SK-N-SH (cell line): ENCODE measurements around the gene AGTR2.

ENCODE experiments used
- JUND ChIP-seq: IDR thresholded peaks from 2 replicates; pipeline ENCODE4 v1.4.0; 2012
- RAD21 ChIP-seq: IDR thresholded peaks from 2 replicates; pipeline ENCODE4 v1.6.1; 2012; ENCODE audit warnings: mild to moderate bottlenecking, low read length
- TF ChIP-seq, protein P1 (sequence below): IDR thresholded peaks from 2 replicates; pipeline ENCODE4 v1.6.1; 2012; ENCODE audit warnings: mild to moderate bottlenecking, low read depth, low read length, moderate library complexity
- TF ChIP-seq, protein P2 (sequence below): fragments of 200-600 bp; sonication (generic); IDR thresholded peaks from 2 replicates; pipeline ENCODE4 v1.6.1; 2017; ENCODE audit warnings: antibody characterized with exemption, mild to moderate bottlenecking, moderate library complexity

DNA sequence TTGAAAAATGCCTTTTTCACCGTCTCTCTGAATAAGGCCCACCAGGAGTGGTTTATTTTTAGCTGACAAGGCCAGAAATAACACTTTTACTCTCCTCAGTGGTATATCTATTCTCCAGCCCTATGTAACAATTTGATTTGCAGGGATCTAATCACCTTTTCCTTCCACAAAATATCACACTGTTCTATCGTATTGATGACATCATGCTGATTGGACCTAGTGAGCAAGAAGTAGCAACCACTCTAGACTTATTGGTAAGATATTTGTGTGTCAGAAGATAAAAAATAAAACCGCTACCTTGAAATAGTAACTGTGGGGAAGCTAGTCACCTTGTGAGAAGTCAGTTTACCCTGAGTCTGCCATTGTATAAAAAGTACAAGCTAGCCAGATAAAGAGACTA is 27.7 kb downstream of the AGTR2 start:
- TF ChIP-seq, protein P1, sequence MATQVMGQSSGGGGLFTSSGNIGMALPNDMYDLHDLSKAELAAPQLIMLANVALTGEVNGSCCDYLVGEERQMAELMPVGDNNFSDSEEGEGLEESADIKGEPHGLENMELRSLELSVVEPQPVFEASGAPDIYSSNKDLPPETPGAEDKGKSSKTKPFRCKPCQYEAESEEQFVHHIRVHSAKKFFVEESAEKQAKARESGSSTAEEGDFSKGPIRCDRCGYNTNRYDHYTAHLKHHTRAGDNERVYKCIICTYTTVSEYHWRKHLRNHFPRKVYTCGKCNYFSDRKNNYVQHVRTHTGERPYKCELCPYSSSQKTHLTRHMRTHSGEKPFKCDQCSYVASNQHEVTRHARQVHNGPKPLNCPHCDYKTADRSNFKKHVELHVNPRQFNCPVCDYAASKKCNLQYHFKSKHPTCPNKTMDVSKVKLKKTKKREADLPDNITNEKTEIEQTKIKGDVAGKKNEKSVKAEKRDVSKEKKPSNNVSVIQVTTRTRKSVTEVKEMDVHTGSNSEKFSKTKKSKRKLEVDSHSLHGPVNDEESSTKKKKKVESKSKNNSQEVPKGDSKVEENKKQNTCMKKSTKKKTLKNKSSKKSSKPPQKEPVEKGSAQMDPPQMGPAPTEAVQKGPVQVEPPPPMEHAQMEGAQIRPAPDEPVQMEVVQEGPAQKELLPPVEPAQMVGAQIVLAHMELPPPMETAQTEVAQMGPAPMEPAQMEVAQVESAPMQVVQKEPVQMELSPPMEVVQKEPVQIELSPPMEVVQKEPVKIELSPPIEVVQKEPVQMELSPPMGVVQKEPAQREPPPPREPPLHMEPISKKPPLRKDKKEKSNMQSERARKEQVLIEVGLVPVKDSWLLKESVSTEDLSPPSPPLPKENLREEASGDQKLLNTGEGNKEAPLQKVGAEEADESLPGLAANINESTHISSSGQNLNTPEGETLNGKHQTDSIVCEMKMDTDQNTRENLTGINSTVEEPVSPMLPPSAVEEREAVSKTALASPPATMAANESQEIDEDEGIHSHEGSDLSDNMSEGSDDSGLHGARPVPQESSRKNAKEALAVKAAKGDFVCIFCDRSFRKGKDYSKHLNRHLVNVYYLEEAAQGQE = no peak
- TF ChIP-seq, protein P2, sequence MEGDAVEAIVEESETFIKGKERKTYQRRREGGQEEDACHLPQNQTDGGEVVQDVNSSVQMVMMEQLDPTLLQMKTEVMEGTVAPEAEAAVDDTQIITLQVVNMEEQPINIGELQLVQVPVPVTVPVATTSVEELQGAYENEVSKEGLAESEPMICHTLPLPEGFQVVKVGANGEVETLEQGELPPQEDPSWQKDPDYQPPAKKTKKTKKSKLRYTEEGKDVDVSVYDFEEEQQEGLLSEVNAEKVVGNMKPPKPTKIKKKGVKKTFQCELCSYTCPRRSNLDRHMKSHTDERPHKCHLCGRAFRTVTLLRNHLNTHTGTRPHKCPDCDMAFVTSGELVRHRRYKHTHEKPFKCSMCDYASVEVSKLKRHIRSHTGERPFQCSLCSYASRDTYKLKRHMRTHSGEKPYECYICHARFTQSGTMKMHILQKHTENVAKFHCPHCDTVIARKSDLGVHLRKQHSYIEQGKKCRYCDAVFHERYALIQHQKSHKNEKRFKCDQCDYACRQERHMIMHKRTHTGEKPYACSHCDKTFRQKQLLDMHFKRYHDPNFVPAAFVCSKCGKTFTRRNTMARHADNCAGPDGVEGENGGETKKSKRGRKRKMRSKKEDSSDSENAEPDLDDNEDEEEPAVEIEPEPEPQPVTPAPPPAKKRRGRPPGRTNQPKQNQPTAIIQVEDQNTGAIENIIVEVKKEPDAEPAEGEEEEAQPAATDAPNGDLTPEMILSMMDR = no peak
- TF ChIP-seq JUND = no peak
- no peak for TF ChIP-seq RAD21
